Large intestine (tissue), 3 donors: Measurements from ENCODE around the gene ITSN1. TPM values are rescaled to one million over a fixed set of nuclear protein-coding genes. Genes with fewer than 3 reads are reported as not detected.
"Not testable (repeated sequence)": the region's sequence is repeated elsewhere in the genome, so short reads cannot be mapped to it uniquely, and the experiment has no call there.

Experiments
- DNase-seq, 2 donors: peaks; one replicate each; pipeline versions ENCODE4 v3.0.0 to v3.0.0-alpha.2; 2013
- H3K27ac ChIP-seq: one replicate; pipeline ENCODE4 v1.5.1; 2013; ENCODE audit warnings: low read length
- H3K27me3 ChIP-seq: 2 replicates; pipeline ENCODE4 v1.6.1; 2013; ENCODE audit warnings: low read length; ENCODE audit not compliant: control insufficient read depth, insufficient read depth
- H3K36me3 ChIP-seq: 2 replicates; pipeline ENCODE4 v1.6.1; 2013; ENCODE audit warnings: low read length; ENCODE audit not compliant: control insufficient read depth, insufficient read depth
- H3K4me1 ChIP-seq: one replicate; pipeline ENCODE4 v1.6.1; 2013; ENCODE audit warnings: low read length; ENCODE audit not compliant: control insufficient read depth, insufficient read depth
- H3K4me3 ChIP-seq: one replicate; pipeline ENCODE4 v1.5.1; 2013; ENCODE audit warnings: low read length
- H3K9me3 ChIP-seq: one replicate; pipeline ENCODE4 v1.6.1; 2013; ENCODE audit warnings: mild to moderate bottlenecking, low read depth, low read length, moderate library complexity; ENCODE audit not compliant: control insufficient read depth
- WGBS: methylation state at CpG from one replicate; pipeline ENCODE4 v1.1.5; 2013; ENCODE audit warnings: low lambda C conversion rate; ENCODE audit not compliant: insufficient coverage; 5-methylcytosine and 5-hydroxymethylcytosine counted together
- polyA plus RNA-seq: library from polyadenylated mRNA; unstranded; fragments of 120-200 nt; gene quantifications from one replicate; pipeline ENCODE4 v1.2.1, GENCODE V29; 2013

ITSN1 gene
- polyA plus RNA-seq, 1 donor, result 36.0 TPM

DNA sequence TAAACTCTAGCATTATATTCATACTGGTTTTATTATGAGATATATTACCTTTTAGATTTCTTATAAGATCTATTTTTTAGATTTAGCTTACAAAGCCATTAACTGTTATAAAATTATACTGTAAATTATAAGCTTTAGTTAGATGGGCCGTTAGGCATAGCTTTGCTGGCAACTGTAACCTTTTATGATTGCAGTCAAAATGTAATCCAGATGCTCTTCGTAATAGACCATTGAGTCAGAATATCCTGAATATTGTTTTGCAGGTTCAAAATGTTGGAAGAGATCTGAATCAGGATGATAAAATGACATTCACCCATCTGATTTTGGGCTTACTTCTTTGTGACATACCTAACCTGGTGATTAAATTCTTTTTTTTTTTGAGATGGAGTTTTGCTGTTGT, 20.9 kb downstream of the ITSN1 start:
- Histone ChIP-seq H3K36me3 (no peaks in the 10 kb centered on the region), H3K4me1 (peaks cover 7% of the 10 kb centered on the region), H3K27ac (no peak overlapping the region), H3K4me3 (no peak overlapping the region), H3K9me3 (no peaks in the 10 kb centered on the region), H3K27me3 (no peaks in the 10 kb centered on the region)
- DNase-seq, result no peak
- 90% methylated on average over 2 of the region's 2 CpGs for WGBS

DNA sequence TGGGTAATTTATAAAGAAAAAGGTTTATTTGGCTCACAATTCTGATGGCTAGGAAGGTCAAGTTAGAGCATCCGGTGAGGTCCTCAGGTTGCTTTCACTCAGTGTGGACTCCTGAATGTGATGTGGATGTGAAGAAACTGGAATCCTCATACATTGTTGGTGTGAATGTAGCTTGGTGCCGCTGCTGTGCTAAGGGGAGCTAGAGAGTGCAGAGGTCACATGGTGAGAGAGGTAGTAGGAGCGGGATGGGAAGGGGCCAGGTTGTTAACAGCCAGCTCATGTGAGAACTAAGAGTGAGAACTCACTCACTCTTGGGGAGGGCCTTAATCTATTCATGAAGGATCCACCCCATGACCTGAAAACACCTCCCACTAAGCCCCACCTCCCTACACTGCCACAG, 21.8 kb downstream of the ITSN1 start:
- no peak overlapping the region for H3K4me3 ChIP-seq
- H3K36me3 ChIP-seq, result no peaks in the 10 kb centered on the region
- H3K27me3 ChIP-seq, result no peaks in the 10 kb centered on the region
- no CpG with 5 or more reads among the region's 3 CpGs for WGBS
- no peak for DNase-seq
- H3K9me3 ChIP-seq, result no peaks in the 10 kb centered on the region
- no peak overlapping the region for H3K27ac ChIP-seq
- H3K4me1 ChIP-seq, result peaks cover 3% of the 10 kb centered on the region

DNA sequence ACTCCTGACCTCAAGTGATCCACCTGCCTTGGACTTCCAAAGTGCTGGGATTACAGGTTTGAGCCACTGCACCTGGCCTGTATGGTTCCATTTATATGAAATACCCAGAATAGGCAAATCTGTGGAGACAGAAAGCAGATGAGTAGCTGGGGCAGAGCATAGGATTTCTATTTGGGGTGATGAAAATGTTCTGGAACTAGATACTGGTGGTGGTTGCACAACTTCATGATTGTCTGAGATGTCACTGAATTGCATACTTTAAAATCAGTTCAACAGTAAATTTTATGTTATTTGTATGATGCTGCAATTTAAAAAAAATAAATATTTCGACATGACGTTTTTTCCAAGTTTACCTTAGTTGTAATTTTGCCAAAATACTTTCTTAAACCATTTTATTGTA, 23.9 kb downstream of the ITSN1 start:
- WGBS, result 92% methylated on average over 2 of the region's 2 CpGs
- H3K4me3 ChIP-seq, result no peak overlapping the region
- H3K27ac ChIP-seq, result no peak overlapping the region
- no peaks in the 10 kb centered on the region for H3K27me3 ChIP-seq
- no peak for DNase-seq
- H3K4me1 ChIP-seq, result no peaks in the 10 kb centered on the region
- no peaks in the 10 kb centered on the region for H3K9me3 ChIP-seq
- no peaks in the 10 kb centered on the region for H3K36me3 ChIP-seq

DNA sequence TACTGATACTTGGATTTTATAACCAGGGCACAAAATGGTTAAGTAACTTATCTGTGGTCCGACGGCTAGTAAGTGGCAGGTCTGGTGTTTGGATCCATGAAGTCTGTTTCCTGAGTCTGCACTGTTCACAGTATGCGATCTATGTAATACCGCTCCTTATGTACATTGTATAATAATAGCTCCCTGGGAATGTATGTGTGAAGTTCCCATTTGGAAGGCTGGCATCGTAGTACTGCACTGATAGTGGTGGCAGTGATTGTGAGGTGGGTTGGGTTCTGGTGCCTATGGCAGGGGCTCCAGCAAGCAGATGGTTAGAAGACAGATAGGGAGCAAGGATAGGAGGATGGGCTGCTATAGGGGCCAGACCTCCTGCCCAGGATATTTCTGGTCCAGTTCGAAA, 25.3 kb downstream of the ITSN1 start:
- WGBS, result 100% methylated on average over 1 of the region's 6 CpGs
- H3K4me3 ChIP-seq, result no peak overlapping the region
- no peak overlapping the region for H3K27ac ChIP-seq
- no peaks in the 10 kb centered on the region for H3K36me3 ChIP-seq
- no peaks in the 10 kb centered on the region for H3K4me1 ChIP-seq
- H3K27me3 ChIP-seq, result no peaks in the 10 kb centered on the region
- no peaks in the 10 kb centered on the region for H3K9me3 ChIP-seq
- DNase-seq, result no peak

DNA sequence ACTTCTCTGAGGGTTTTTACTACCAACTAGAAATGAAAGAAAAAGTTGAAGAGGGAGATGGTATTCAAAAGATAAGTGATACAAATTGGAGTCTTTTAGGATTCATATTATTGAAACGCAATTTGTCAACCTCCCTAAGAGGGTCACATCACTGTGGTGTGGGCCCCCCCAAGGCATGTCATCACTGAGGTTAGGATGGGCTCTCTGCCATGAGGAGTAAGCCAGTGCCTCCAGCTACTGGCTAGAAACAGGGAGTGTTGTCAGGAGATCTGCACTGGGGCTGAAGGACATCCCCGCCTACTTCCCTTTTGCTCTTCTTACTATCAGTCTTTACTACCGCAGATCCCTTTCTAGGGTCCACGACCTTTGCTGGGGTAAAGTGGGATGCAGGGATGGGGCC, 25.9 kb downstream of the ITSN1 start:
- no peaks in the 10 kb centered on the region for H3K36me3 ChIP-seq
- H3K27ac ChIP-seq, result no peak overlapping the region
- no peak overlapping the region for H3K4me3 ChIP-seq
- no peaks in the 10 kb centered on the region for H3K27me3 ChIP-seq
- no peak for DNase-seq
- no CpG with 5 or more reads among the region's 4 CpGs for WGBS
- H3K4me1 ChIP-seq, result no peaks in the 10 kb centered on the region
- H3K9me3 ChIP-seq, result no peaks in the 10 kb centered on the region

DNA sequence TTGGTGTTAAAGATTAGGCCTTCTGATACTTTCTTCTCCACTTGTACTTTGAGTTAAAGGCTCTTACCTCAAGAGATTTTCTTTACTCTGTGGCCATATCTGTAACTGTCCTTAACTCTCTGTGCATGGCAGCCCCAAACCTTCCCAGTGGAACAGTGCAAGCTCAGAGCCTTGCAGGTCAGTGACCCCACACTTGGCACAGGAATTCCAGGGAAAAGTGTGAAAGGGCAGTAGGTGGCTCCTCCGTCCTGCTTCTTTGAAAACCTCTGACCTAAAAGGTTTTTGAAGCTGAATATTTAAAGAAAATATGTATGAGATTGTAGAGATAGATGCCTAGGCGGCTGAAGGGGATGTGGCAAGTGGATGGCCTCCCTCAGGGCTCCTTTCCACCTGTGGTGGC, 26.3 kb downstream of the ITSN1 start:
- no CpG with 5 or more reads among the region's 2 CpGs for WGBS
- H3K4me3 ChIP-seq, result no peak overlapping the region
- H3K4me1 ChIP-seq, result no peaks in the 10 kb centered on the region
- H3K36me3 ChIP-seq, result no peaks in the 10 kb centered on the region
- no peaks in the 10 kb centered on the region for H3K9me3 ChIP-seq
- no peaks in the 10 kb centered on the region for H3K27me3 ChIP-seq
- no peak for DNase-seq
- no peak overlapping the region for H3K27ac ChIP-seq

DNA sequence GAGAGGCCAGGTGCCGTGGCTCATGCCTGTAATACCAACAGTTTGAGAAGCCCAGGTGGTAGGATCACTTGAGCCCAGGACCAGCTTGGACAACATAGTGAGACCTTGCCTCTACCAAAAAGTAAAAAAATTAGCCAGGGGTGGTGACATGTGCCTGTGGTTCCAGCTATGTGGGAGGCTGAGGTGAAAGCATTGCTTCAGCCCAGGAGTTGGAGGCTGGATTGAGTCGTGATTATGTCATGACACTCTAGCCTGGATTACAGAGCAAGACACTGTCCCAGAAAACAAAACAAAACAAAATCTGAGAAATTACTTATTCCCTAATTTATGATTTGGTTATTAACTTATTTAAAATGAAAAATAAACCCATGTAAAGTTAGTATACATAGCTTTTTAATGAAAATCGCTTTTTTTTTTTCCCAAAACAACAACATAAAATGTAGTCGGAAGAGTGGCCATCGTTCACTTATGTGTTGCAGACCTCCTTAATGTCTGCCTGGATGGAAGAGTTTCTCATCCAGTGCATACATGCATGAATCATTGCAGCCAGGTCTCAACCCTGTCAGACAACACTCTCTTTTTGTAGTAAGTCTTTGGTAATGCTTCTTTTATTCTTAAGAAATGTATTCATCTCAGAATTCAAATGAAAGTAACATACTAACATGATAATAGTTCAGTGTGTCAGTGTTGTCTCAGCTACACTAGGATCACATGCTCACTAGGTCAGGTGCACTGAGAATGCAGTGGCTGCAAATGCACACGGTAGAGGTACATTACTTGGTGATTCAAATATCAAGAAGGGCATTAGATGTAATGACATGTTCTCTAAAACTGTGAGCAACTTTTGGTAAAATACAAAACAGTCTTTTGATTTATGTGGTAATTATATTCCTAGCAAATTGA, 28.0 kb downstream of the ITSN1 start:
- Histone ChIP-seq H3K4me3 (no peak overlapping the region), H3K4me1 (no peaks in the 10 kb centered on the region), H3K9me3 (no peaks in the 10 kb centered on the region), H3K27ac (no peak overlapping the region), H3K27me3 (no peaks in the 10 kb centered on the region), H3K36me3 (no peaks in the 10 kb centered on the region)
- WGBS, result 88% methylated on average over 1 of the region's 6 CpGs
- DNase-seq, result no peak

DNA sequence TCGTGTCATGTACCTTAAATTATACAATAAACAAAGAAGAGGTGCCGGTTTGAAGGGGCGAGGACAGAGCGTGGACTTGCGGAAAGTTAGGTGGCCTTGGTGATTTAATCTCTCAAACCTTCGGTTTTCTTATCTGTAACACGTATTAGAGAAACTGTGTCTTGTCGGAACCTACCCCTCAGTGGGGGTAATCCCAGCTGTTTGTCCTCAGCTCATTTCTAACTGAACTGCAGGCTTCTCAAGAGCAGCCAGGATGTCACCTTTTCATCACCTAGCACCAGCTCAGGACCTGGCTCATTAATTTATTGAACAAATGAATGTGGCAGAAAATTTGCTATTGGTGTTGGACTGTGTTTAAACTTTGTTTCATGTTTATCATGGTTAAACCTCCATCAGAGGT, 31.2 kb downstream of the ITSN1 start:
- H3K36me3 ChIP-seq, result no peaks in the 10 kb centered on the region
- 76% methylated on average over 4 of the region's 8 CpGs for WGBS
- no peak overlapping the region for H3K27ac ChIP-seq
- no peaks in the 10 kb centered on the region for H3K27me3 ChIP-seq
- no peak for DNase-seq
- H3K4me1 ChIP-seq, result no peaks in the 10 kb centered on the region
- no peak overlapping the region for H3K4me3 ChIP-seq
- no peaks in the 10 kb centered on the region for H3K9me3 ChIP-seq

DNA sequence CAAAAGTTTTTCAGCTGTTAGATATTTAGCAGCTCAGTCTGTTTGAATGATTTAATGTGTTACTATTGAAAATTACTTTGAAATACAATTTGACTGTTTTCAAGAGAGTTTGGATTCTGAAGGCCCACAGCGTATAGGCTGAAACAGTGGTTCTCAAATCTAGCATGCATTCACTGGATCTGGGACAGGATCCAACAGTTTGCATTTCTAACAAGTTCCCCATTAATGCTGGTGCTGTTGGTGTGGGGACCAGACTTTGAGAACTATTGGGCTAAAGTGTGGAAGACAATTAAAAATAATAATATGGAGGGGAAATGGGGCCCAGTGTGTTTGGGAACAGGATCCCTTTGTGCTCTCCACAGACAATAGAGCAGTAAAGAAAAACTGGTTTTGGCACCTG, 31.9 kb downstream of the ITSN1 start:
- Histone ChIP-seq H3K9me3 (no peaks in the 10 kb centered on the region), H3K36me3 (no peaks in the 10 kb centered on the region), H3K27ac (no peak overlapping the region), H3K4me1 (no peaks in the 10 kb centered on the region), H3K4me3 (no peak overlapping the region), H3K27me3 (no peaks in the 10 kb centered on the region)
- WGBS, result no CpG with 5 or more reads among the region's 1 CpG
- no peak for DNase-seq

DNA sequence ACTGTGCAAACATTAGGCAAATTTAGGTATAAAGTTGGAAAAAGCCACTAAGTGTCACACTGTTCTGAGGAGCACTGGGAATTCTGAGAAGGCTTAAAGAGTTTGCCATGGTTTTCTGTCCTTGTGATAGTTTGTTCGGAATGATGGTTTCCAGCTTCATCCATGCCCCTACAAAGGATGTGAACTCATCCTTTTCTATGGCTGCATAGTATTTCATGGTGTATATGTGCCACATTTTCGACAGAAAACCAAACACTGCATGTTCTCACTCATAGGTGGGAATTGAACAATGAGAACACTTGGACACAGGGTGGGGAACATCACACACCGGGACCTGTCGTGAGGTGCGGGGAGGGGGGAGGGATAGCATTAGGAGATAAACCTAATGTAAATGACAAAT, 34.4 kb downstream of the ITSN1 start:
- H3K4me1 ChIP-seq, H3K27me3 ChIP-seq, DNase-seq, H3K36me3 ChIP-seq, H3K9me3 ChIP-seq, H3K27ac ChIP-seq, H3K4me3 ChIP-seq: not testable (repeated sequence)
- WGBS, result no CpG with 5 or more reads among the region's 5 CpGs

DNA sequence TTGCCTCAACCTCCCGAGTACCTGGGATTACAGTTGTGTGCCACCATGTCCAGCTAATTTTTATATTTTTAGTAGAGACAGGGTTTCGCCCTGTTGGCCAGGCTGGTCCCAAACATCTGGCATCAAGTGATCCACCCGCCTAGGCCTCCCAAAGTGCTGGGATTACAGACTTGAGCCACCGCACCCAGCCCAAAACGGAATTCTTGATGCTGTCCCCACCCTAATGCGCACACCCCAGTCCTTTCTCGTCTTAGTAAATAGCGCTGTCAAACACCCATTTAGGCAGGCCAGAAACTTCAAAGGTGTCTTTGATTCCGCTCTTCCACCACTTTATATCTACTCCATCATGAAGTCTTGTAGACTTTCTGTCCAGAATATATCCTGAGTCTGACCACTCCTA, 35.1 kb downstream of the ITSN1 start:
- no peak overlapping the region for H3K27ac ChIP-seq
- H3K4me3 ChIP-seq, result no peak overlapping the region
- no peaks in the 10 kb centered on the region for H3K4me1 ChIP-seq
- H3K9me3 ChIP-seq, result no peaks in the 10 kb centered on the region
- DNase-seq, result no peak
- WGBS, result no CpG with 5 or more reads among the region's 9 CpGs
- no peaks in the 10 kb centered on the region for H3K27me3 ChIP-seq
- no peaks in the 10 kb centered on the region for H3K36me3 ChIP-seq
